H1 (cell line): ENCODE data around the gene TSPEAR.

Experiments used
- BACH1 ChIP-seq: IDR thresholded peaks from 2 replicates; pipeline ENCODE4 v1.6.1; 2012; ENCODE audit warnings: low read length, improper control_type of control experiment
- CTCF ChIP-seq, 3 experiments: IDR thresholded peaks; 1 replicate in 2 of 3; 2 replicates in 1 of 3; pipeline versions ENCODE4 v1.5.1 to v1.6.1; 2011; ENCODE audit warnings: low read length in 3 of 3, mild to moderate bottlenecking in 3 of 3, inconsistent platforms in 2 of 3, low read depth in 1 of 3, moderate library complexity in 1 of 3; ENCODE audit not compliant: insufficient read depth in 1 of 3; ENCODE audit errors: control extremely low read depth in 1 of 3
- JUN ChIP-seq: IDR thresholded peaks from 2 replicates; pipeline ENCODE4 v1.6.1; 2011; ENCODE audit warnings: low read depth, mild to moderate bottlenecking, improper control_type of control experiment, low read length
- POLR2A ChIP-seq, 2 experiments: IDR thresholded peaks; 1 replicate in 1 of 2; 2 replicates in 1 of 2; pipeline ENCODE4 v1.6.1; 2011; ENCODE audit warnings: low read depth in 2 of 2, low read length in 2 of 2, mild to moderate bottlenecking in 2 of 2; ENCODE audit errors: control extremely low read depth in 1 of 2
- RXRA ChIP-seq: IDR thresholded peaks from 2 replicates; pipeline ENCODE4 v1.6.1; 2011; ENCODE audit warnings: low read depth, mild to moderate bottlenecking, low read length, moderate library complexity; ENCODE audit not compliant: insufficient read depth
- ZNF274 ChIP-seq: IDR thresholded peaks from 2 replicates; pipeline ENCODE4 v1.7.0; 2012; ENCODE audit warnings: low read length, borderline replicate concordance; ENCODE audit errors: extremely low read depth

GRCh38 chr21:44544566-44544965 lies 166.8 kb downstream of the TSPEAR start:
- TF ChIP-seq POLR2A (IDR thresholded peaks at IDR 0.05; ENCODE audit: control extremely low read depth in 1 of 2, low read depth in 2 of 2, low read length in 2 of 2) (no peak), ZNF274 (no peak), CTCF (IDR thresholded peaks at IDR 0.05; ENCODE audit: control extremely low read depth in 1 of 3, insufficient read depth in 1 of 3, low read depth in 1 of 3, low read length in 3 of 3) (no peak), JUN (no peak), RXRA (no peak), BACH1 (no peak)
